Gastroesophageal sphincter (tissue), 3 donors: ENCODE results near the gene RAD51B.

Source experiments
- EP300 ChIP-seq: sonication (generic); formaldehyde crosslinking; IDR thresholded peaks from one replicate; pipeline ENCODE4 v1.6.1; 2017; ENCODE audit warnings: antibody characterized with exemption, mild to moderate bottlenecking
- POLR2A ChIP-seq, 2 donors: fragments of 450-650 bp; IDR thresholded peaks; one replicate each; pipeline ENCODE4 v1.6.1; 2017; ENCODE audit warnings: antibody characterized with exemption in 2 of 2, mild to moderate bottlenecking in 2 of 2, moderate library complexity in 1 of 2
- POLR2AphosphoS5 ChIP-seq: sonication (generic); formaldehyde crosslinking; IDR thresholded peaks from one replicate; pipeline ENCODE4 v1.6.1; 2017; ENCODE audit warnings: antibody characterized with exemption
- TF ChIP-seq, protein P1 (sequence below), 4 experiments: fragments of 200-600 bp in 2 of 4; fragments of 450-650 bp in 2 of 4; sonication (generic) in 1 of 4; IDR thresholded peaks; one replicate each; pipeline ENCODE4 v1.5.1; 2017 to 2019; ENCODE audit warnings: antibody characterized with exemption in 4 of 4, mild to moderate bottlenecking in 2 of 4, moderate library complexity in 2 of 4

DNA sequence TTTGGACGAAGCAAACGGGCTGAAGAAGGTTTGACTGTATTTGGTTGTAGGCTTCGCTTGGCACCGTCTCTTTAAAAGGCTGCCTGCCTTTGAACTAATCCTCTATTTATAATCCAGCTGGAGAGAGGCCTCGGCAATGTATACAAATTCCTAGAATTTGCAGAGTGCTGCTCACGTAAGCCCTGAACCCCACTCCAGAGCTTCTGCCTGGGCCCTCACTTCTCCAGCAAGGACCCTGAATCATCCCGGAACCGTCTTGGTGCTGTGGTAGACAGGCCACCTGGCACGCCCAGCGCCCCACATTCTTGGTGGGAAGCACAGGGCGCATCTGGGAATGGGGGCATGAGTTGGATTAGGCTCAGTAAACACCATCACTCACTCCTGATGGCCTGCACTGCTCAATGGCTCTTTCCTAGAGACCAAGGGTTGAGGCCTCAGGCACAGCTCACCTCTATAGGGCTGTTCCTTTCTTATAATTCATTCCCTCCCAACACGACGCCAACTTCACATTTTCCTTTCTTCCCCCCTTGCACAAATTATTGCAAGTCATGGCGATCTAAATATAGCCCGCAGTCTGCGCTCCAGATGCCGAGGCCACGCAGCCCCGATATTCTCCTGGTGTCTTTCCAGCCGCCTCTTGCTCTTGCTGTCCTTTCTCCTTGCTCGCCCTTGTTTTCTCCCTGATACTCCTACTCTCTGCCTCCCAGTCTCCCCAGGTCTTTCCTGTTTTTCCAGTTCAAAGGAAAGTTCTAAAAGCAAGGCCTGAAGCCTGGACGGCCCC is 832.3 kb downstream of the RAD51B start:
- TF ChIP-seq, protein P1, sequence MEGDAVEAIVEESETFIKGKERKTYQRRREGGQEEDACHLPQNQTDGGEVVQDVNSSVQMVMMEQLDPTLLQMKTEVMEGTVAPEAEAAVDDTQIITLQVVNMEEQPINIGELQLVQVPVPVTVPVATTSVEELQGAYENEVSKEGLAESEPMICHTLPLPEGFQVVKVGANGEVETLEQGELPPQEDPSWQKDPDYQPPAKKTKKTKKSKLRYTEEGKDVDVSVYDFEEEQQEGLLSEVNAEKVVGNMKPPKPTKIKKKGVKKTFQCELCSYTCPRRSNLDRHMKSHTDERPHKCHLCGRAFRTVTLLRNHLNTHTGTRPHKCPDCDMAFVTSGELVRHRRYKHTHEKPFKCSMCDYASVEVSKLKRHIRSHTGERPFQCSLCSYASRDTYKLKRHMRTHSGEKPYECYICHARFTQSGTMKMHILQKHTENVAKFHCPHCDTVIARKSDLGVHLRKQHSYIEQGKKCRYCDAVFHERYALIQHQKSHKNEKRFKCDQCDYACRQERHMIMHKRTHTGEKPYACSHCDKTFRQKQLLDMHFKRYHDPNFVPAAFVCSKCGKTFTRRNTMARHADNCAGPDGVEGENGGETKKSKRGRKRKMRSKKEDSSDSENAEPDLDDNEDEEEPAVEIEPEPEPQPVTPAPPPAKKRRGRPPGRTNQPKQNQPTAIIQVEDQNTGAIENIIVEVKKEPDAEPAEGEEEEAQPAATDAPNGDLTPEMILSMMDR (IDR thresholded peaks at IDR 0.05) = no peak
- TF ChIP-seq EP300 = no peak
- peak; percentile 69 for TF ChIP-seq POLR2AphosphoS5
- no peak for TF ChIP-seq POLR2A (IDR thresholded peaks at IDR 0.05)
